NCI-H526 (cell line): ENCODE results near the gene STRIP1.

ENCODE experiments used
- DNase-seq, 2 experiments: peaks; one replicate each; lab custom pipeline; 2025; lab: John Stamatoyannopoulos, UW

The STRIP1 gene

DNA sequence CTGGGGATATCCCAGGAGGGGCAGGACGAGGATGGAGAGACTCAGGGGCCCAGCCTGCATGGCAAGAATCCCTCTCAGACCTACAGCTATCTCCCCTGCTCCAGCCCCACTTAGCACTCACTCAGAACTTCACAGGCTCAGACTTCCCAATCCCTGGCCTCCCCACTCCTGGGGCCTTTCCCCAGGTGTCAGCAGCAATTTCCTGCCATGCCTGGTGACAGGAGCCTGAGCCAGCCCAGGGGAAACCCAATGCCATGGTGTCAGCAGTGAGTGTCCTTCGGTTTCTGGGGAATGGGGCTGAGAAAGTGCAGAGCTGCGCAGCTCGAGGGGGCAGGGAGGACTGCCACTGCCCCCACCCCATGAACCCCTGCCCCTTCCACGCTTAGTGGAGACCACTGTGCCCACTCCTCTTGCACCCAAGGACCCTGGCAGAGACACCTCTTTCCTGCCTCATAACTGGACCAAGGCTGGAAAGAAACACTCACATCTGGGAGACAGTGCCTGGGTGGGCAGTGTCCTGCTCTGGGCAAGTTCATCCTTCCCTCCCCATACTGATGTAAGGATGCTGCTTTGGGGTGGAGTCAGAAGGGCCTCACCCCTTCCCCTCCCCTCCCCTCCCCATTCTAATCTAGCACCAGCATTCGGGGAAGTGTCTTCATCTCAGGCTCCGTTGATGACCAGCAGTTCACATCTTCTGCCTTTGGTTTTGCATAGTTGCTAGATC, 60.7 kb downstream of the STRIP1 start:
- DNase-seq: no peak

DNA sequence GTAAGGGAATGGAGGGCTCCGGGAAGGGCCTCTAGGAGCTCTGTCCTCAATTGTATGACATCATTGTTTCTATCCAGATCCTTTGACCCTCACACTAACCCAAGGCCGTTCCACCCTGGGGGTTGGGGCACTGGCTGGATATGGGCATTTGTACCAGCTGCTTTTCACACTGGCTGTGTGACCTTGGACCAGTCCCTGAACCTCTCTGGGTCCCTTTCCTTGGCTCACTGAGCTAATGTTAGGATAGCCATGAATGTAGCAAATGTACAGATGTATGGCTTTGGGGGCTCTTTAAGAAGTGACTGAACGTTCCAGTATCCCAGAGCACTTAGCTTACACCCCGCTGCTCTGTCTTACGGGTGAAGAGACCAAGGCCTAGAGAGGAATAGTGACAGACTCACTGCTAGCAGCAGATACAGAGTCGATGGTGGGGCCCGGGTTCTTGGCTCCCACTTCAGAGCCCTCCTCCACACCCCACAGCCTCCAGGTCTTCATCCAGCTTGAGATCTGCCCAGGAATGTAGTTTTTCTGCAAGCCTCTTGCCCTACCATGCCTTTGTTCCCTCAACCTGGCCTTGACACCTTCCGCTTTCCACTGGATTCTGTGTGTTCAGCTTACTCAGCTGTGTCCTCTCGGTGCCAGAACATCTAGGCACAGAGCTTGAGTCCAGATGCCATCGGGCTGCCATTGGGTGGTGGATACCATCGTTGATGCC, 63.2 kb downstream of the STRIP1 start:
- DNase-seq: no peak

DNA sequence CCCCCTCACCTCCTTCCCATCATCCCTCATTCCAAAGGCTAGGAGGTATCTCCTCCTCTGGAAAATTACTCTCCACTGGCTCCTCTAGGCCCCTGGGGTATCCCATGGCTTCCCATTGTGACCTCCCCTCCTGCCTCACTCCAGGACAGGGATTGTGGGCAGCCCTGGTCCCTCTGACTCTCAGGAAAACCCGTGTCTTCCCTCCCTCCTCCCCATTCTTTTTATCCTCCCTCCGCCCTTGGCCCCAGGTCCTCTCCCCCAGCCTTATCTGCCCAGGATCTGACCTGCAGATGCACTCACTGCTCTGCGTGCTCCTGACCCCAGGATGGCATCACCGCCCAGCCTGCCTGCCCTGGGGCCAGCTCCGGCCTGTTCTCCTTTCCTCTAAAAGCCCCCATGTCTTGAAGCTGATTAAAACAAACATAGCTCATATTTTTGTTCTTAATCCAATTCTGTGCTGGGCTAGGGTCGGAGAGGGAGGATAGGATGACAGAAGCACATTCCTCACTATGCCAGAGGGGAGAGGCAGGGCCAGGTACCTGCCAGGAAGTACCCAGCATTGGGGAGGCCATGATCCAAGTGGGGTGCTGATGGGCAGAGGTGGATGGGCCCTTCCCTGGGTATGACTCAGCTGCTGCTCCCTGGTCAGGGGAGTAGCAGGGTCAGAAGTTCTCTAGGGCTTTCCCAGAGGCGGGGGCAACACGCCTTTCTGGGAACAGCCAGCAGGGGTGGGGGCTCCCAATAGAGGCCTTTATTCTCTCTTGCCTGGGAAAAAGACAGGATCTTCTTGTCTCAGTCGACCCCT, 64.0 kb downstream of the STRIP1 start:
- no peak for DNase-seq

DNA sequence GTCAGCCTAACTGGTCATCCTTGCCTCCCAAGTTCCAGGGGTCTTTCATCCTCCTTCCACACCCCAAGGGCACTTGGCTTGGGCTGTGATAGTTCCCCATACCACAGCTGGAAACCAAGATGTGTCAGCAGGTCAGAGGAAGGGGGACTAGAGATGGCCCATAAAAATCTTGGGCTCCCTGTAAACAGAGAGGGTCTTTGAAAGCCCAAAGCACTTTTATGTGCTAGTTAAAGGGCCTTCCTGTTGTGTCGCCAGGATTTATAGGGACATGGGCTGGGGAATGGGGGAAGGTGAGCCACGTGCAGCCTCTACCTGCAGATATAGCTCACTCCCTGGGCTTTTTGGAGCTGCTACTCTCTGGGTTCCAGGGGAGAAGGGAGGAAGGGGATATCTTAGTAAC, 65.9 kb downstream of the STRIP1 start:
- DNase-seq: no peak

DNA sequence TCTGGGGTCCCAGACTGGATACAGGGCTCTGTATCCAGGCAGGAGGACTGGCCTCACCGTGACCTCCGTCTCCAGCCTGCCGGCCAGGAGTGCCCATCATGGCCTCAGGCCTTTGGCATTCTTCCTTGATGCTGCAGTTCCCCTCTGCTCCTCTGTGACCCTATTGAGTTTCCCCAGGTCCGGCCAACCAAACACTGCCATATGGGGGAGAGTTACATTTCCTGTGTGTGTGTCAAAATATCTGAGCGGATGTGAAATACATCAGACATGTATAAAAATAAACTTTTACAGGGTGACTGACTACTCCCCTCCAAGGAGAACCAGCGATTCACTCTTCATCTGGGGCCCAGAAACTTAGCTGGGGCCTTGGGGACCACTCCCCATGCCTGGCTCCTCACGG, 67.7 kb downstream of the STRIP1 start:
- DNase-seq: no peak
